ENCODE data around the gene PATE2.

The PATE2 gene

GRCh38 chr11:125778728-125779127 lies at the start of gene PATE2:
PATE2 (minus strand) TSS chr11:125778828; CDS start chr11:125778773, 55 bp downstream.
- DNase-seq (ENCODE audit: low read depth) = no peak

- DNase-seq (ENCODE audit: low read depth) = no peak
These were observed 29.3 kb upstream of the PATE2 start for GRCh38 chr11:125807909-125808308.

GRCh38 chr11:125802387-125802786 lies 23.8 kb upstream of the PATE2 start:
- DNase-seq (ENCODE audit: low read depth) = no peak

GRCh38 chr11:125799808-125800207 lies 21.2 kb upstream of the PATE2 start:
- no peak for DNase-seq (ENCODE audit: low read depth)

GRCh38 chr11:125797641-125798040 lies 19.0 kb upstream of the PATE2 start:
- no peak for DNase-seq (ENCODE audit: low read depth)

- no peak for DNase-seq (ENCODE audit: low read depth)
These were observed 12.2 kb upstream of the PATE2 start for GRCh38 chr11:125790825-125791224.

- DNase-seq (ENCODE audit: low read depth) = no peak
These were observed 9.2 kb upstream of the PATE2 start, which contains the start of gene PATE3 for GRCh38 chr11:125787827-125788226. PATE3 (plus strand) TSS chr11:125788127; CDS start chr11:125788152, 25 bp downstream.

GRCh38 chr11:125784678-125785077 lies 6.0 kb upstream of the PATE2 start:
- no peak for DNase-seq (ENCODE audit: low read depth)

- DNase-seq (ENCODE audit: low read depth) = no peak
These were observed 1.3 kb downstream of the PATE2 start for GRCh38 chr11:125777309-125777708.

- no peak for DNase-seq (ENCODE audit: low read depth)
These were observed 5.1 kb downstream of the PATE2 start for GRCh38 chr11:125773516-125773915.

GRCh38 chr11:125772834-125773505 lies 5.7 kb downstream of the PATE2 start:
- DNase-seq (ENCODE audit: low read depth) = no peak

- DNase-seq (ENCODE audit: low read depth) = no peak
These were observed 8.0 kb downstream of the PATE2 start for GRCh38 chr11:125770583-125770982.

GRCh38 chr11:125768336-125769046 lies 10.1 kb downstream of the PATE2 start:
- DNase-seq (ENCODE audit: low read depth) = no peak

GRCh38 chr11:125766251-125766650 lies 12.4 kb downstream of the PATE2 start:
- no peak for DNase-seq (ENCODE audit: low read depth)

- DNase-seq (ENCODE audit: low read depth) = no peak
These were observed 15.1 kb downstream of the PATE2 start for GRCh38 chr11:125763483-125763882.

- no peak for DNase-seq (ENCODE audit: low read depth)
These were observed 16.2 kb downstream of the PATE2 start for GRCh38 chr11:125762445-125762844.

GRCh38 chr11:125756050-125756449 lies 22.6 kb downstream of the PATE2 start:
- DNase-seq (ENCODE audit: low read depth) = no peak

GRCh38 chr11:125750629-125751028 lies 28.0 kb downstream of the PATE2 start:
- no peak for DNase-seq (ENCODE audit: low read depth)

GRCh38 chr11:125745979-125746378 lies 32.6 kb downstream of the PATE2 start, which contains the start of gene PATE1:
PATE1 (plus strand) TSS chr11:125746279; CDS start chr11:125746305, 26 bp downstream.
- DNase-seq (ENCODE audit: low read depth) = no peak

- DNase-seq (ENCODE audit: low read depth) = no peak
These were observed 34.9 kb downstream of the PATE2 start for GRCh38 chr11:125743681-125744080.

GRCh38 chr11:125740617-125741016 lies 38.0 kb downstream of the PATE2 start:
- no peak for DNase-seq (ENCODE audit: low read depth)

GRCh38 chr11:125728969-125729368 lies 49.7 kb downstream of the PATE2 start:
- DNase-seq (ENCODE audit: low read depth) = no peak

Data from activated T-cell treated with anti-CD3 and anti-CD28 coated beads for 24 hours (primary cell).